ENCODE measurements around the gene SMIM21. TPM values are rescaled to one million over a fixed set of nuclear protein-coding genes. Genes with fewer than 3 reads are reported as not detected.

Gene SMIM21
- total and polyA plus RNA-seq, 7 donors, result 0.60 TPM; not detected in 6

DNA sequence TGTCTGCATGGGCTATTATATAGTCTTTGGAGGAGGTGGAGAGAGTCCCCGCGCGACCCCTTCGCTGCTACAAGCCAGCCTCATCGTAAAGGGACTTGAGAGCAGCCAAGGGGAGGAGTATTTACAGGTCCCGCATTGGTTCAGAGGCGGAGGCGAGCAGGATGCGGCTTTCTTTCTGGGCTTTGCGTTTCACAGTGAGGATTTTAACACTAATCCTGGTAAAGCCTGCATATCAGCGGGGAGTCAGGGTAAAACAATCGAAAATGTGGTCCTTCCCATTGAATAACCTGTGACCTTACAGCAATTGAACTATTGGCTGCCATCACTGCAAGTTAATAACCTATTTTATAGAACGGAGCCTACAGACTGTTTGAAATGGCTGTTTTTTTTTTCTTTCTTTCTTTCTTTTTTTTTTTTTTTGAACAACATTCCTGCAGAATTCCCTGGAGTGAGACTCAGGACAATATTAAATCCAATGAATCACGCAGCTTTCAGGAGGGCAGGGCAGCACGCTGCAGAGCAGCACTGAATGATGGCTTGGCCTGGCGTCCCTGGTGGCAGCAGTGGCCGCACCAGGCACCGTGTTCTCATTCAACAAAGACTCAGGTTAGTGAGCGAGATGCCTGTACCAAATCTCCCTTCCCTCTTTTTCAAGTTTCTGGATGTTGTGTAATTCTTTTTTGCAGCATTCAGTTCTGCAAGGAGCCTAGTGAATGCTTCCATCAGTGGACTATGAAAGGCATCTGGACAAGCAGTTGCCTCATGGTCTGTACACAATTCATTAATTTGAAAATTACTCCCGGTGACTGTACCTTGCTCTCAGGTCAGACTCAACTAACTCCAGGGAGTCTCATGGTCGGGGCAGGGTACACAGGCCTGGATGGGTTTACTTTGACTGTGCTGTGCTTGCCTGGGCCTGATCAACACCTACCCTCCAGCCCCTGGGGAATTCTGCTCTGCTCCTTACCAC lies 19.8 kb downstream of the SMIM21 start:
- H3K27ac ChIP-seq, result no peak overlapping the region
- peak overlapping the region in 2 of 4 donors; percentile 7 to 10 for H3K4me3 ChIP-seq
- DNase-seq, result no peak
- H3K36me3 ChIP-seq, result no peaks in the 10 kb centered on the region
- intact Hi-C loops (cut with DNase I), result no loop called here
- H3K27me3 ChIP-seq, result no peaks in the 10 kb centered on the region
- no peaks in the 10 kb centered on the region for H3K4me1 ChIP-seq
- no peaks in the 10 kb centered on the region for H3K9me3 ChIP-seq
- 80 to 87% methylated on average over 21 of the region's 21 CpGs for WGBS, 2 donors
- TF ChIP-seq POLR2AphosphoS5 (IDR thresholded peaks at IDR 0.05) (no peak), POLR2A (IDR thresholded peaks at IDR 0.05) (no peak), EP300 (IDR thresholded peaks at IDR 0.05) (no peak)
- TF ChIP-seq, protein P1, sequence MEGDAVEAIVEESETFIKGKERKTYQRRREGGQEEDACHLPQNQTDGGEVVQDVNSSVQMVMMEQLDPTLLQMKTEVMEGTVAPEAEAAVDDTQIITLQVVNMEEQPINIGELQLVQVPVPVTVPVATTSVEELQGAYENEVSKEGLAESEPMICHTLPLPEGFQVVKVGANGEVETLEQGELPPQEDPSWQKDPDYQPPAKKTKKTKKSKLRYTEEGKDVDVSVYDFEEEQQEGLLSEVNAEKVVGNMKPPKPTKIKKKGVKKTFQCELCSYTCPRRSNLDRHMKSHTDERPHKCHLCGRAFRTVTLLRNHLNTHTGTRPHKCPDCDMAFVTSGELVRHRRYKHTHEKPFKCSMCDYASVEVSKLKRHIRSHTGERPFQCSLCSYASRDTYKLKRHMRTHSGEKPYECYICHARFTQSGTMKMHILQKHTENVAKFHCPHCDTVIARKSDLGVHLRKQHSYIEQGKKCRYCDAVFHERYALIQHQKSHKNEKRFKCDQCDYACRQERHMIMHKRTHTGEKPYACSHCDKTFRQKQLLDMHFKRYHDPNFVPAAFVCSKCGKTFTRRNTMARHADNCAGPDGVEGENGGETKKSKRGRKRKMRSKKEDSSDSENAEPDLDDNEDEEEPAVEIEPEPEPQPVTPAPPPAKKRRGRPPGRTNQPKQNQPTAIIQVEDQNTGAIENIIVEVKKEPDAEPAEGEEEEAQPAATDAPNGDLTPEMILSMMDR (IDR thresholded peaks at IDR 0.05), result no peak

GRCh38 chr18:75406491-75407445 lies 20.7 kb downstream of the SMIM21 start:
- WGBS, 2 donors, result 90% methylated on average over 28 of the region's 28 CpGs
- no peaks in the 10 kb centered on the region for H3K27me3 ChIP-seq
- TF ChIP-seq POLR2A (IDR thresholded peaks at IDR 0.05) (no peak), POLR2AphosphoS5 (IDR thresholded peaks at IDR 0.05) (no peak), EP300 (IDR thresholded peaks at IDR 0.05) (no peak)
- TF ChIP-seq, protein P1 (IDR thresholded peaks at IDR 0.05), result no peak
- H3K27ac ChIP-seq, result no peak overlapping the region
- H3K9me3 ChIP-seq, result no peaks in the 10 kb centered on the region
- intact Hi-C loops (cut with DNase I), result no loop called here
- peak overlapping the region in 2 of 4 donors; percentile 7 to 10 for H3K4me3 ChIP-seq
- H3K4me1 ChIP-seq, result no peaks in the 10 kb centered on the region
- no peak for DNase-seq
- H3K36me3 ChIP-seq, result no peaks in the 10 kb centered on the region

DNA sequence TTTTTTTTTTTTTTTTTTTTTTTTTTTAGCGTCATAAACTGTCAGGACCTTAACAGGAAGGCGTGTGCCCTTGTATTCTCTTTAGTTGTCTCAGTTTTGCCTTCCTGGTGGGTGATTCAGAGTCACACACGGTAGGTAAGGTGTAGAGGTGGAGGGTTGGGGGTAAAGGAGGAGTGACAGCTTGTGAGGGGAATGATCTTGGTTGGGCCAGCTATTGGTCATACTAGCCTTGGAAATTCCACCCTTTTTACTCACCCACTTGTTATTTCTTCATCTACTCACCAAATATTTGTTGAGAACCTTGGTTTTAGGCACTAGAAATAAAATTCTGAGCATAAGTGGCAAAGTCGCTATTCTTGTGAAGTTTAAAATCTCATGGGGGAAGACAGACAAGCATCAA lies 22.2 kb downstream of the SMIM21 start:
- Histone ChIP-seq H3K36me3 (no peaks in the 10 kb centered on the region), H3K9me3 (no peaks in the 10 kb centered on the region), H3K27me3 (no peaks in the 10 kb centered on the region), H3K4me1 (no peaks in the 10 kb centered on the region), H3K4me3 (no peak overlapping the region), H3K27ac (no peak overlapping the region)
- TF ChIP-seq POLR2A (IDR thresholded peaks at IDR 0.05) (no peak), EP300 (IDR thresholded peaks at IDR 0.05) (no peak), POLR2AphosphoS5 (IDR thresholded peaks at IDR 0.05) (no peak)
- TF ChIP-seq, protein P1 (IDR thresholded peaks at IDR 0.05), result no peak
- DNase-seq, result no peak
- 84 to 92% methylated on average over 4 of the region's 4 CpGs for WGBS, 2 donors
- intact Hi-C loops (cut with DNase I), result no loop called here

DNA sequence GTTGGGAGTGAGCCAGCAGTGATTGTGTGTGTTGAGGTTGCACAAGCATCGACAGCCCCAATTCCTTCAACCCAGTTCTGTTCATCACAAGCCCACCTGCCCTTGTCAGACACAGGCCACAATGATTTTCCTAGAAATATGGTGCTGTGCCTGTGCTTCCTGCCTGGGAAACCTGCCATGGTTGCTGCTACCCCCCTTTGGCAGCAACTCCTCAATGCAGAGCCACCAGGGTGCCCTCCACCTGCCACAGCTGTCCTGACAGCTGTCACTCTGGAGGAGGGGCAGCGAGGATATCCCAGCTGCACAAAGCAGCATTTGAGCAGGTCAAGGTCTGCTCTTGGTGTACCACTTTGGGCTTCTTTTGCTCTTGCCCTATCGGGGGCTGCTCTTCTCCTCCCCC lies 27.1 kb downstream of the SMIM21 start:
- Histone ChIP-seq H3K4me1 (no peaks in the 10 kb centered on the region), H3K27ac (no peak overlapping the region), H3K9me3 (no peaks in the 10 kb centered on the region), H3K36me3 (no peaks in the 10 kb centered on the region), H3K4me3 (no peak overlapping the region), H3K27me3 (no peaks in the 10 kb centered on the region)
- 90 to 92% methylated on average over 3 of the region's 3 CpGs for WGBS, 2 donors
- TF ChIP-seq EP300 (IDR thresholded peaks at IDR 0.05), result no peak
- TF ChIP-seq POLR2A (IDR thresholded peaks at IDR 0.05), result no peak
- TF ChIP-seq, protein P1 (IDR thresholded peaks at IDR 0.05), result no peak
- no peak for TF ChIP-seq POLR2AphosphoS5 (IDR thresholded peaks at IDR 0.05)
- no peak for DNase-seq
- intact Hi-C loops (cut with DNase I), result no loop called here
